Activated T-helper 1 cell treated with anti-CD3 and anti-CD28 coated beads, Interleukin-2, amount 50 U/mL, for 16 hours (primary cell): ENCODE data around the gene CDIP1.

Source experiments
- DNase-seq, 2 donors: peaks; one replicate each; pipeline ENCODE4 v3.0.0-alpha.2; 2020; ENCODE audit warnings: low read depth in 1 of 2, low spot score in 1 of 2

The CDIP1 gene

GRCh38 chr16:4539716-4540284 is 1.2 kb upstream of the CDIP1 start:
- no peak for DNase-seq

DNA sequence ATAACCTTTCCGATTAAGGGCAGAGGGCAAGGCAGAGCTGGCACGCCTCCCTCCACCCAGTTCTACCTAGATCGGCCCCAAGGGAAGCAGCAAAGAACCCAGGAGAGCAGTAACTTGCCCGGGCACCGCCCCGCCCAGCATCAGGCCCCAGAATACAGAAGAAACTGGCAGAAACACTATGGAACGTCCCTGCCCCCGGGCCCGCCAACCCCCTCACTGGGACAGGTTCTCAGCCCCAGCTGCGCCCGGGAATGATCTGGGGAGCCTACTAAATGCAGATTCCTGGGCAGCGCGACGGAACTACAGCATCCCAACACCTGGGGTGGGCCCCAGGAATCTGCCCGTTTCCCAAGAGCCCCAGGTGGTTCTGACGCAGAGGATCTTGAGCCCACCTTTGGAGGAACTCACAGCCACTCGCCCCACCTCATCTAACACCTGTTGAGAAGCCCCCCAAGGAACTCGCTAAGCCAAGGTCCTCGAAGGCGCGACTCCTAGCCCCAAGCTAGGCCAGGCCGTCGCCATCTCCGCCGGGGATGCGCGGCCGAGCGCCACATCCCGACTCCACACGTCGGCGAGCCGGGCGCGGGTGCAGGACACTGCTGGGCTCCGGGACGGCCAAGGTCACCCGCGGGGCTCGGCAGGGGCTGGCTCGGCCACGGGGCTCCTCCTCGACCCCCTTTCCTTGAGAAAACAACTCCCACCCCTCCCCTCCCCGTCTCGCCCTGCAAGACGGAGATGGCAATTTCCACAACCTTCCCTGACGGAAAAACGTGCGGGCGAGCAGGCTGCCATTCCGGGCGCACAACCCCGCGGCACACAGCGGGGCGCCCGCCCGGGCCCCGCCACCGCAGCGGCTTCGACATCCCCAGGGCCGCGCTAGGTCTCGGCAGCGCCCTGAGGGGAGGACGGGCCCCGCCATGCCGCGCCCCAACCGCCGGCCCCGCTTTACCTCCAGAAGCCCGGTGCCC is 913 bp downstream of the CDIP1 start:
- no peak for DNase-seq

DNA sequence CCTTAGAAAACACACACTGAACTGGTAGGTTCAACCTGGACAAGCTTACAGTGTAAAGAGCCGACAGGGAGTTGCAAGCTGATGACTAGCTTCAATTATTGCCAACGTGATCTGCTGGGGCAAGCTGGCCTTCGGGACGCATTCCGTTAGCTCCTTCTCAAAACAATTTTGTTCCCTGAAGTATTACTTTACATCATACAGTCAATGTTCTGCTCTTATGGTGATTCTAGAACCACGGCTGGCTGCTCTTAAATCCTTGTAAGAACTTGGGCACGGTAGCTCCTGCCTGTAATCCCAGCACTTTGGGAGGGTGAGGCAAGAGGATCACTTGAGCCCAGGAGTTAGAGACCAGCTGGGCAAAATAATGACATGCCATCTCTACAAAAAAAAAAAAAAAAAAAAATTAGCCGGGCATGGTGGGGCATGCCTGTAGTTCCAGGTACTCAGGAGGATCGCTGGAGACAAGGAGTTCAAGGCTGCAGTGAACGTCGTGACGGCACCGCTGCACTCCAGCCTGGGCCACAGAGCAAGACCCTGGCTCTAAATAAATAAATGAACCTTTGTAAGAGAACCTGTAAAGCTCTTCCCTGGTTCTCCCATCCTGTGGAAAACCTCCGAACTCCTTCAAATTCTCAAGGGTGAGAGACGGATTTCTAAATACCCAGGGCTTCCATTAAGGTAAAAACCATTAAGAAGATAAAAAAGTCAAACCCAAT is 2.0 kb downstream of the CDIP1 start:
- DNase-seq, result no peak

GRCh38 chr16:4535627-4536108 is 2.9 kb downstream of the CDIP1 start:
- DNase-seq, result no peak

- DNase-seq, result no peak
These were observed 4.3 kb downstream of the CDIP1 start for GRCh38 chr16:4534151-4534790.

GRCh38 chr16:4533490-4533889 is 5.1 kb downstream of the CDIP1 start:
- no peak for DNase-seq

- no peak for DNase-seq
These were observed 6.3 kb downstream of the CDIP1 start for GRCh38 chr16:4532238-4532637.

DNA sequence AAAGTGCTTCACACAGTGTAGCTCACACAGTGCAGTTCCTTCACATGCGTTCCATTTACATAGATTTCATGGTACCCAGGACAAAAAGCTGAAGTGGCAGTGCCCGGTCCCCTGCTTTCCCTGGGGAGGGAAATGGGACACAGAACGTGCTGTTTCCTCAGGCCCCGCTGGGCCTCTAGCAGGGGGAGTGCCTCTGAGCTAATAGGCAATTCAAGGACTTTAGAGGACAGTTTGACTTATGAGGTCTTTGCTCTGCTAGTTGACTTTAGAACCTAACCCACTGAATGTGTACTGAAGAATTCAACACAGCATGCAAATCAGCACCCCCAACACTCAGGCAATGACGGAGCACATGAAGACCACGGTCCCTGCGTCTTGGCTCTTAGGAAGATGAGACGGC is 6.8 kb downstream of the CDIP1 start:
- no peak for DNase-seq

DNA sequence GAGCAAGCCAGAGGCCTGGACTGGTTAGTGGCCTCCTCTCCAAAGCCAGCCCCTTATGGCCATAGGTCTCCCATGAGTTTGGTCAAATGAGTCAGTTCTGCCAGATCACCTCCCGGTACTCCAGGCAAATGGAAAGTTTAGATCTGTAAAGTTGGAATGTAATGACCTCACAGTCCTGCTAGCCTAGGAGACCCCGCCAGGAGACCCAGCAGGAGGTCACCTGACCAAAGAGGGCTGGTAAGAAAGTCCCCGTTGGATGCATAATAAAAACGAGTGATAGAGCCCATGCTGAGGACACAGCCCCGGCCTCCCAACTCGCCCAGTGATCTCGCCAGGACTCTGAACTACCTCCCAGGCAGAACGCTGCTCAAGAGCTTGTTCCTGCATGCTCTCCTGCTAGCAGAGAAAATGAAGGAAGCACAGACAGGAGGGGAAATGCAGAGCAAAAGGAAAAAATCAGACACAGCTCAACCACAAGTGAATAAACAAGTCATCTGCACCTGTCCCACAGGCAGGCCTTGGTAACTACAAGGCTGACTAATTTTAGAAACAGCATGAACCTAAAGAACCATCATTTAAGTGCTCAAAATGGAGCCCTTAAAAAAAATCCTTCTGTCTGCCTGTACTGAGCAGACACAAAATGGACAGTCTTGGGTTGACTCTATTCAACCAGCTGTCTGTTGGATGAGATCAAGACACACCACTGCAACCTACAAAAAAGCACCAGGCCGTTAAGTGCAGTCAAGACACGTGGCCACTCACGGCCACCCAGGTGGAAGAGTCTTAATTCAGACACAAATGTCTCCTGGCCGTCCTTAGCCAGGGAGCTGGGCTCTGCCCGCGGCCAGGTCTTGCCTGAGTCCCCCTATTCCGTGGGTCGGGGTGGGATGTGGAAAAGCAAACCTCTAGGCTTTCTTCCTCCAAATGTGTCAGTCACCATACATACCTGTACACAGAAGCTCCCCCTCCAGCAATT is 9.2 kb downstream of the CDIP1 start:
- DNase-seq, result no peak

DNA sequence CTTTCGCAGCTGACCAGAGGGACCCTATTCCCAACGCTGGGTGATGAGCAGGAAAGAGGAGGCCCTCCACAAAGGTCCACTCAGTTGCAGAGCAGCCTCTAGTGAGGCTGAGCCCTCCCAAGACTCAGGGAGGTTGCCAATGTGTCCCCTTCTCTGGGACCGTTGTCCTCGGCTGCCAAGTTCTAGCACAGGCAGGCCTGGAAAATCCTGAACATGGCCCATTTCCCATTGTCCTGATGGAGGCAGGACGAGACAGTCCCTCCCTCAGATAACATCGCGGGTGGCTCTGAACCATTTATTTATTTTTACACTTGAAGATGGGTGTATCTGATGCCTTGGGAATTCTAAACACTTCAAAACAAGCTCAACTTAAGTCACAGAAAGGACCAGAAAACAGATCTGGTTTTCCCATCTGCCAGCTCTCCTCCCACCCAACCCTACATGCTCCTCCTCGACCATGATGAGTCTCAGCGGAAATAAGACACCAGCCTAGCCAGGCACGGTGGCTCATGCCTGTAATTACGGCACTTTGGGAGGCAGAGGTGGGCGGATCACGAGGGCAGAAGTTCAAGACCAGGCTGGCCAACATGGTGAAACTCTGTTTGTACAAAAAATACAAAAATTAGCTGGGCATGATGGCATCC is 12.8 kb downstream of the CDIP1 start:
- DNase-seq, result no peak

- DNase-seq, result no peak
These were observed 13.5 kb downstream of the CDIP1 start for GRCh38 chr16:4525069-4525468.

DNA sequence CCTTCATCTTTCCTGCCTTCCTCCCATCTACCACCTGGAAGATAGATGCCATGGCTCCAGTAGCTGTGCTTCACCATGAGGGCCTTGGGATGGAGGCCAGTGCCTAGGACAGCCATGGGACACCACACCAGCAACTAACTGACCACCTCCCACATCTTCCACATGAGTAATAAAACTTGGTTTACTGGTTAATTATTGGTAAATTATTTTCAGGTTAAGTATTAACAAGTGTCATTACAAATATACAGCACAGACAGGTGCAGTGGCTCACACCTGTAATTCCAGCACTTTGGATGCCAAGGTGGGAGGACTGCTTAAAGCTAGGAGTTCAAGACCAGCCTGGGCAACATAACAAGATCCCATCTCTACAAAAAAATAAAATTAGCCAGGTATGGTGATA is 14.0 kb downstream of the CDIP1 start:
- no peak for DNase-seq

- no peak for DNase-seq
These were observed 14.9 kb downstream of the CDIP1 start for GRCh38 chr16:4523686-4524085.

DNA sequence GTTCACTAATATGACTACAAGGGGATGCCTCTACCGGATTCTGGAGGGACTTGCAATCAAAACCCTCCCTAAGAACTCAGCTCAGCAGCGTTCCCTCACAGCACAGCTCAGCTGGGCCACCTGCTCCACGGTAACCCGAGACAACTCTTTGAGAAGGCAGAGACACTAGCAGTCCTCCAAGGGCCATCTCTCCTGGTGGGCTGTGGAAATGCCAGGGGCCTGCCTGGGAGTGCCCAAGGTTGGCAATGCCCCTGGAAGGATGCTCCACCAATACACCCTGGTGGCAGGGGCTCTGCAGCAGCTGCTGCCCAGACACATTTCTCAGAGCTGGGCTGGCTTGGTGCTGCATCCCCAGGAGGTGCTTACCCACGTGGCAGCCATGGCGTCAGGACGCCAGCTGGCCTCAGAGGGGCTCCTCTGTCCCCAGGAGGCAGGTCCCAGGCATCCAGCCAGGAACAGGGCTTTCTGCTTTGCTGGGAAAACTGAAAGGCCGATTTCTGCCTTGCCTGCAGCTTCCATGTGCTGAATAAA is 16.5 kb downstream of the CDIP1 start:
- DNase-seq, result no peak

- no peak for DNase-seq
These were observed 17.7 kb downstream of the CDIP1 start for GRCh38 chr16:4520913-4521312.

DNA sequence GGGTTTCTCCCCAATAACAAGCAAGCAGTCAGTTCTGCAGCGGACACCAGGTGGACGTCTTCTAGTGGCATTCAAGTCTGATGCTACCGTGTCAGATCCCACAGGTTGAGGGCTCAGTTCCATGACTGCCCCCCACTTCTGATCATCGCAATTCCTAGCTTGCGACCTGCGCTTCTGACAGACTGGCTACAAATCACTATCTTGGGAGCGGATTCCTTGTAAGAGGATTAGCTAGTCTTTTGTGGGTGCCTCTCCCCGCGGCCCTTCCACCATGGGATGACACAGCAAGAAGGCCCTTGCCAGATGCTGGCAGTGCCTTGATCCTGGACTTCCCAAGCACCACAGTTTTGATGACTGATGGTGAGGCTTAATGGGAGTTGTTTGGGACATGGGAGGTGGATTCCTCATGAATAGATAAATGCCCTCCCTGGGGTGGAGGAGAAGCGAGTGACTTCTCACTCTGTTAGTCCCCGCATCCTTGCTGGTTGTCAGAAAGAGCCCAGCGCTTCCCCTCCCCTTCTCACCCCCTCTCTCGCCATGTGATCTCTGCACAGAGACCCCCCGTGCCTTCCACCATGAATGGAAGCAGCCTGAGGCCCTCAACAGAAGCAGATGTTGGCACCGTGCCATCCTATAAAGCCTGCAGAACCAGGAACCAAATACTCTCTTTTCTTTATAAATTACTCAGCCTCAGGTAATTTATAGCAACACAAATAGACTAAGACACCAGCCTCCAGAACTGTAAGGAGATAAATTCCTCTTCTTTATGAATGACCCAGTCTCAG is 19.1 kb downstream of the CDIP1 start:
- no peak for DNase-seq

- DNase-seq, result no peak
These were observed 20.5 kb downstream of the CDIP1 start for GRCh38 chr16:4517812-4518680.
